GM19023 (cell line): Measurements from ENCODE around the gene FLAD1.
A peak's percentile ranks its signal among the peaks of the same experiment; 100 is the strongest.

Source experiments
- ATAC-seq: cut with Tn5 transposase; IDR thresholded peaks from one replicate; pipeline ENCODE4 v1.9.1; 2021; ENCODE audit warnings: mild to moderate bottlenecking, moderate library complexity; ENCODE audit not compliant: unreplicated experiment

Gene FLAD1

GRCh38 chr1:155002464-155003226 lies 19.5 kb downstream of the FLAD1 start, which contains the start of gene ZBTB7B:
TSS of gene ZBTB7B (plus strand) at chr1:155002802. CDS start at chr1:155014661, 11,859 bp downstream.
- peak; percentile 5 for ATAC-seq

GRCh38 chr1:155003227-155003765 lies 20.2 kb downstream of the FLAD1 start:
- no peak for ATAC-seq

GRCh38 chr1:155003766-155004351 lies 20.7 kb downstream of the FLAD1 start:
- no peak for ATAC-seq

- ATAC-seq: no peak
Observed at GRCh38 chr1:155004352-155005075, 21.4 kb downstream of the FLAD1 start.

GRCh38 chr1:155005076-155006011 lies 22.2 kb downstream of the FLAD1 start:
- ATAC-seq: no peak

GRCh38 chr1:155006601-155007101 lies 23.5 kb downstream of the FLAD1 start:
- no peak for ATAC-seq

- ATAC-seq: no peak
Observed at GRCh38 chr1:155007251-155007828, 24.2 kb downstream of the FLAD1 start.

GRCh38 chr1:155008015-155008941 lies 25.1 kb downstream of the FLAD1 start:
- ATAC-seq: no peak

GRCh38 chr1:155009221-155009711 lies 26.1 kb downstream of the FLAD1 start:
- ATAC-seq: no peak

- no peak for ATAC-seq
Observed at GRCh38 chr1:155009742-155010141, 26.6 kb downstream of the FLAD1 start.

- ATAC-seq: no peak
Observed at GRCh38 chr1:155010211-155010918, 27.2 kb downstream of the FLAD1 start.

- no peak for ATAC-seq
Observed at GRCh38 chr1:155011004-155011416, 27.9 kb downstream of the FLAD1 start.

GRCh38 chr1:155011437-155012025 lies 28.4 kb downstream of the FLAD1 start:
- no peak for ATAC-seq

GRCh38 chr1:155012026-155012546 lies 28.9 kb downstream of the FLAD1 start:
- ATAC-seq: no peak

GRCh38 chr1:155012776-155013602 lies 29.8 kb downstream of the FLAD1 start:
- no peak for ATAC-seq

GRCh38 chr1:155013632-155014031 lies 30.5 kb downstream of the FLAD1 start:
- no peak for ATAC-seq
